ENCODE data around the gene ARHGEF28.

GRCh38 chr5:73670731-73671130 is 44.7 kb downstream of the ARHGEF28 start:
- TF ChIP-seq ETV6 (conservative IDR thresholded peaks at IDR 0.05 in 1 of 2, IDR thresholded peaks at IDR 0.05 in 1 of 2; ENCODE audit: borderline replicate concordance in 1 of 2, low read depth in 1 of 2) (no peak), YBX1 (IDR thresholded peaks at IDR 0.05) (no peak), SREBF2 (IDR thresholded peaks at IDR 0.05; ENCODE audit: low read length) (no peak), CTCF (IDR thresholded peaks at IDR 0.05 in 2 of 3, conservative IDR thresholded peaks at IDR 0.05 in 1 of 3; ENCODE audit: control insufficient read depth in 2 of 3, extremely low read depth in 1 of 3, insufficient read depth in 1 of 3, low read depth in 3 of 3, low read length in 3 of 3) (no peak), POLR2A (IDR thresholded peaks at IDR 0.05; ENCODE audit: low read depth, low read length) (no peak), CHD4 (IDR thresholded peaks at IDR 0.05) (no peak), ELK1 (IDR thresholded peaks at IDR 0.05; ENCODE audit: low read depth, low read length) (no peak), SUZ12 (IDR thresholded peaks at IDR 0.05; ENCODE audit: unreplicated experiment) (no peak), POLR2AphosphoS5 (IDR thresholded peaks at IDR 0.05; ENCODE audit: low read length) (no peak), REST (IDR thresholded peaks at IDR 0.05; ENCODE audit: low read depth, low read length) (no peak), ZNF207 (IDR thresholded peaks at IDR 0.05; ENCODE audit: borderline replicate concordance) (no peak)

All from GM12878 (cell line).